Endothelial cell of umbilical vein (primary cell): ENCODE data around the gene SLC25A5. TPM values are rescaled to one million over a fixed set of nuclear protein-coding genes. Genes with fewer than 3 reads are reported as not detected.

Experiments used
- BruUV-seq: library from RNA; stranded (reverse); fragments of 400-500 nt; replicated peaks from 2 replicates; lab custom pipeline; 2021; lab: Mats Ljungman, UMichigan
- CTCF ChIA-PET: fragments of 300-600, 350-600 bp; sonication (Branson Sonifier 250); formaldehyde crosslinking; loops from one replicate; lab custom pipeline; 2021; ENCODE audit warnings: antibody characterized with exemption, inconsistent platforms; lab: Charles Lee
- POLR2A ChIA-PET: fragments of 300-600, 350-600 bp; sonication (Branson Sonifier 250); formaldehyde crosslinking; loops from one replicate; lab custom pipeline; 2021; ENCODE audit warnings: antibody characterized with exemption, inconsistent platforms; lab: Charles Lee
- DNase-seq: peaks from one replicate; pipeline ENCODE4 v3.0.0-alpha.2; 2011; ENCODE audit warnings: low read depth, low spot score
- FAIRE-seq: peaks from 2 replicates; lab custom pipeline; 2011; peaks lifted over from hg19 to GRCh38; lab: Jason Lieb, UNC
- H2AFZ ChIP-seq: 2 replicates; pipeline ENCODE4 v1.6.0; 2012; ENCODE audit warnings: low read depth, low read length, control low read depth, inconsistent platforms
- H3K27ac ChIP-seq: 2 replicates; pipeline ENCODE4 v1.5.1; 2011; ENCODE audit warnings: low read depth, mild to moderate bottlenecking, control low read depth, low read length, moderate library complexity; ENCODE audit not compliant: insufficient read depth
- H3K27me3 ChIP-seq, 2 experiments: 2 replicates each; pipeline versions ENCODE4 v1.6.0 to v1.6.1; 2011; ENCODE audit warnings: low read length in 2 of 2, mixed read lengths in 1 of 2; ENCODE audit not compliant: control insufficient read depth in 2 of 2, insufficient read depth in 2 of 2
- H3K36me3 ChIP-seq, 2 experiments: 2 replicates in 1 of 2; 3 replicates in 1 of 2; pipeline ENCODE4 v1.5.1; 2011; ENCODE audit warnings: low read length in 2 of 2, mild to moderate bottlenecking in 1 of 2, moderate library complexity in 1 of 2; ENCODE audit not compliant: control insufficient read depth in 2 of 2, insufficient read depth in 2 of 2; ENCODE audit errors: extremely low read depth in 1 of 2
- H3K4me1 ChIP-seq: 3 replicates; pipeline ENCODE4 v1.5.1; 2011; ENCODE audit warnings: mild to moderate bottlenecking, low read length; ENCODE audit not compliant: control insufficient read depth, insufficient read depth; ENCODE audit errors: extremely low read depth
- H3K4me2 ChIP-seq: 2 replicates; pipeline ENCODE4 v1.6.1; 2011; ENCODE audit warnings: low read length, control low read depth, mixed read lengths; ENCODE audit not compliant: insufficient read depth
- H3K4me3 ChIP-seq, 3 experiments: fragments of 200-600 bp in 1 of 3; sonication (generic), shearing (Covaris generic) in 1 of 3; replicated peaks in 1 of 3; 2 replicates each; pipeline ENCODE4 v1.5.1; 2011 to 2016; ENCODE audit warnings: control low read depth in 3 of 3, low read length in 3 of 3, mild to moderate bottlenecking in 2 of 3, inconsistent platforms in 1 of 3, low read depth in 1 of 3, moderate library complexity in 1 of 3; ENCODE audit not compliant: insufficient read depth in 1 of 3
- H3K79me2 ChIP-seq: 2 replicates; pipeline ENCODE4 v1.6.0; 2012; ENCODE audit warnings: low read length, inconsistent platforms; ENCODE audit not compliant: control insufficient read depth, insufficient read depth
- H3K9ac ChIP-seq: replicated peaks from 2 replicates; pipeline ENCODE3; 2011; ENCODE audit warnings: low read length, control low read depth; ENCODE audit not compliant: insufficient read depth; ENCODE audit errors: extremely low read depth
- H3K9me1 ChIP-seq: replicated peaks from 3 replicates; pipeline ENCODE4 v1.6.0; 2011; ENCODE audit warnings: mild to moderate bottlenecking, low read length; ENCODE audit not compliant: control insufficient read depth, insufficient read depth; ENCODE audit errors: extremely low read depth
- H3K9me3 ChIP-seq: replicated peaks from 2 replicates; pipeline ENCODE4 v1.5.1; 2012; ENCODE audit warnings: low read length, inconsistent platforms; ENCODE audit not compliant: control insufficient read depth, insufficient read depth
- H4K20me1 ChIP-seq: replicated peaks from 2 replicates; pipeline ENCODE3; 2011; ENCODE audit warnings: mild to moderate bottlenecking, low read length; ENCODE audit not compliant: control insufficient read depth, insufficient read depth; ENCODE audit errors: extremely low read depth
- CTCF ChIP-seq, 2 donors: IDR thresholded peaks; 1 replicate in 1 of 2; 2 replicates in 1 of 2; pipeline ENCODE4 v1.5.1; 2011; ENCODE audit warnings: low read length in 2 of 2, mild to moderate bottlenecking in 2 of 2, moderate library complexity in 2 of 2, control low read depth in 1 of 2, inconsistent platforms in 1 of 2, low read depth in 1 of 2; ENCODE audit not compliant: insufficient read depth in 1 of 2; ENCODE audit errors: extremely low read depth in 1 of 2
- EZH2 ChIP-seq: IDR thresholded peaks from 2 replicates; pipeline ENCODE4 v1.6.1; 2012; ENCODE audit warnings: borderline replicate concordance, low read depth, mild to moderate bottlenecking, moderate library complexity, low read length, inconsistent platforms; ENCODE audit not compliant: severe bottlenecking
- FOS ChIP-seq: IDR thresholded peaks from 2 replicates; pipeline ENCODE4 v1.6.1; 2011; ENCODE audit warnings: mild to moderate bottlenecking, low read length, moderate library complexity, borderline replicate concordance; ENCODE audit not compliant: insufficient read depth
- GATA2 ChIP-seq: IDR thresholded peaks from 2 replicates; pipeline ENCODE4 v1.7.0; 2011; ENCODE audit warnings: low read depth, mild to moderate bottlenecking, moderate library complexity, mixed read lengths, low read length; ENCODE audit not compliant: insufficient read length, insufficient read depth
- JUN ChIP-seq: IDR thresholded peaks from 2 replicates; pipeline ENCODE4 v1.6.1; 2011; ENCODE audit warnings: borderline replicate concordance, low read depth; ENCODE audit not compliant: insufficient read length, insufficient read depth
- MAX ChIP-seq: IDR thresholded peaks from 2 replicates; pipeline ENCODE4 v1.6.1; 2011; ENCODE audit not compliant: insufficient read depth, insufficient read length
- MYC ChIP-seq: IDR thresholded peaks from one replicate; pipeline ENCODE4 v1.6.1; 2011; ENCODE audit warnings: mild to moderate bottlenecking, low read depth, low read length
- POLR2A ChIP-seq: IDR thresholded peaks from 2 replicates; pipeline ENCODE4 v1.6.1; 2012; ENCODE audit warnings: low read depth, mild to moderate bottlenecking, control low read depth, low read length
- POLR2AphosphoS5 ChIP-seq: IDR thresholded peaks from 2 replicates; pipeline ENCODE4 v1.6.1; 2012; ENCODE audit warnings: low read depth, mild to moderate bottlenecking, control low read depth, low read length, moderate library complexity; ENCODE audit not compliant: insufficient read depth
- dilution Hi-C: fragments of 300-500 bp; cut with MboI; formaldehyde crosslinking; loops from one replicate; pipeline ENCODE4 v1.15.0; 2019; ENCODE audit warnings: low sequenced_read_pairs; ENCODE audit not compliant: extremely low pct_ligation_motif_present
- intact Hi-C: fragments of 100-400 bp; cut with micrococcal nuclease; formaldehyde crosslinking; loops from one replicate; pipeline ENCODE4 v1.10.0; 2022
- polyA plus RNA-seq, 4 experiments: library from polyadenylated mRNA; depleted of rRNA in 3 of 4; stranded (reverse) in 3 of 4; unstranded in 1 of 4; fragments of >200 nt; gene quantifications; 2 replicates each; pipeline versions ENCODE4 v1.2.1 to v1.2.3, GENCODE V29; 2011 to 2012; ENCODE audit warnings: missing spikeins in 1 of 4
- total RNA-seq: library from RNA; stranded (reverse); gene quantifications from 2 replicates; pipeline ENCODE4 v1.2.3, GENCODE V29; 2021

The SLC25A5 gene
- total and polyA plus RNA-seq, 2 donors (not counting 3 experiments of a cell fraction or from before 2014, with no cell fraction given): 379 to 651 TPM

GRCh38 chrX:119419146-119419545, 49.1 kb upstream of the SLC25A5 start:
- POLR2A ChIA-PET: no interaction called here

More at GRCh38 chrX:119419146-119419545, 49.1 kb upstream of the SLC25A5 start:
- no peak for DNase-seq
- dilution Hi-C loops (no loop called here), intact Hi-C loops (no loop called here)
- H2AFZ ChIP-seq: no peak overlapping the region
- no peaks in the 10 kb centered on the region for H3K36me3 ChIP-seq
- H3K27me3 ChIP-seq: no peaks in the 10 kb centered on the region
- no peaks in the 10 kb centered on the region for H3K9me3 ChIP-seq
- no peak overlapping the region for H3K4me2 ChIP-seq
- no TSS peak for BruUV-seq
- H3K27ac ChIP-seq: no peak overlapping the region
- H3K79me2 ChIP-seq: no peaks in the 10 kb centered on the region
- H3K9me1 ChIP-seq: no peaks in the 10 kb centered on the region
- H4K20me1 ChIP-seq: no peaks in the 10 kb centered on the region
- H3K4me3 ChIP-seq: no peak overlapping the region
- no peak overlapping the region for H3K9ac ChIP-seq
- TF ChIP-seq POLR2AphosphoS5 (no peak), JUN (no peak), MYC (no peak), EZH2 (no peak), GATA2 (no peak), MAX (no peak), POLR2A (no peak), FOS (no peak), CTCF (IDR thresholded peaks at IDR 0.05; ENCODE audit: extremely low read depth in 1 of 2, insufficient read depth in 1 of 2, low read depth in 1 of 2, low read length in 2 of 2) (no peak)
- H3K4me1 ChIP-seq: no peaks in the 10 kb centered on the region
- CTCF ChIA-PET: no interaction called here
- FAIRE-seq: no peak
